Testis (tissue), 3 donors: ENCODE data around the gene ABL1. TPM values are rescaled to one million over a fixed set of nuclear protein-coding genes. Genes with fewer than 3 reads are reported as not detected.

Experiments used
- DNase-seq: peaks from one replicate; pipeline ENCODE4 v3.0.0-alpha.2; 2019
- H3K27ac ChIP-seq, 2 donors: fragments of 200-600 bp; sonication (generic); one replicate each; pipeline ENCODE4 v1.5.1; 2019
- H3K27me3 ChIP-seq: fragments of 200-600 bp; sonication (generic); one replicate; pipeline ENCODE4 v1.5.1; 2019
- H3K36me3 ChIP-seq: fragments of 200-600 bp; sonication (generic); one replicate; pipeline ENCODE4 v1.5.1; 2017; ENCODE audit warnings: low read depth; ENCODE audit errors: missing control alignments
- H3K4me1 ChIP-seq: fragments of 200-600 bp; sonication (generic); one replicate; pipeline ENCODE4 v1.5.1; 2019
- H3K4me3 ChIP-seq, 2 donors: fragments of 200-600 bp; sonication (generic); one replicate each; pipeline ENCODE4 v1.5.1; 2017 to 2019
- H3K9me3 ChIP-seq: fragments of 200-600 bp; sonication (generic); one replicate; pipeline ENCODE4 v1.5.1; 2017
- POLR2A ChIP-seq: fragments of 450-650 bp; IDR thresholded peaks from one replicate; pipeline ENCODE4 v1.6.1; 2017; ENCODE audit warnings: antibody characterized with exemption, mild to moderate bottlenecking, moderate library complexity
- WGBS, 2 donors: methylation state at CpG; one replicate each; pipeline ENCODE4 v1.1.5; 2018; 5-methylcytosine and 5-hydroxymethylcytosine counted together
- intact Hi-C: fragments of 100-400 bp; cut with DNase I; formaldehyde crosslinking; loops from one replicate; pipeline ENCODE4 v1.15.1; 2023; ENCODE audit warnings: low total_unique reads
- polyA plus RNA-seq: library from polyadenylated mRNA; stranded (reverse); fragments of 350-450 nt; fragmentation: Illumina TruSeq; extraction: RNeasy Lipid Tissue Mini Kit (QIAGEN cat#74804); gene quantifications from one replicate; pipeline ENCODE4 v1.2.3, GENCODE V29; 2014; ENCODE audit warnings: low read depth, low replicate concordance; ENCODE audit not compliant: insufficient read depth
- total RNA-seq, 2 donors: library from RNA; depleted of rRNA; stranded (reverse); fragments of >200 nt; gene quantifications; one replicate each; pipeline ENCODE4 v1.2.3, GENCODE V29; 2016
- TF ChIP-seq, protein P1 (sequence below), 3 experiments: fragments of 450-650 bp in 2 of 3; fragments of 200-600 bp in 1 of 3; sonication (generic) in 1 of 3; IDR thresholded peaks; one replicate each; pipeline ENCODE4 v1.5.1; 2016 to 2019; ENCODE audit warnings: antibody characterized with exemption in 3 of 3, mild to moderate bottlenecking in 2 of 3, moderate library complexity in 1 of 3

ABL1 gene
- total and polyA plus RNA-seq, 3 donors from 2014 or later = 51.0 to 65.9 (median 57.2) TPM

- intact Hi-C loops = loop anchor here (10.0 kb wide), 1 partner anchor 66 kb away; the partner anchor contains the start of gene FIBCD1
- 69 to 72% methylated on average over 8 of the region's 8 CpGs for WGBS, 2 donors
- peak; percentile 87 for DNase-seq
- Histone ChIP-seq H3K9me3 (no peaks in the 10 kb centered on the region), H3K36me3 (no peaks in the 10 kb centered on the region), H3K27ac (no peak overlapping the region), H3K4me1 (peaks cover 48% of the 10 kb centered on the region), H3K4me3 (no peak overlapping the region), H3K27me3 (no peaks in the 10 kb centered on the region)
- TF ChIP-seq, protein P1, sequence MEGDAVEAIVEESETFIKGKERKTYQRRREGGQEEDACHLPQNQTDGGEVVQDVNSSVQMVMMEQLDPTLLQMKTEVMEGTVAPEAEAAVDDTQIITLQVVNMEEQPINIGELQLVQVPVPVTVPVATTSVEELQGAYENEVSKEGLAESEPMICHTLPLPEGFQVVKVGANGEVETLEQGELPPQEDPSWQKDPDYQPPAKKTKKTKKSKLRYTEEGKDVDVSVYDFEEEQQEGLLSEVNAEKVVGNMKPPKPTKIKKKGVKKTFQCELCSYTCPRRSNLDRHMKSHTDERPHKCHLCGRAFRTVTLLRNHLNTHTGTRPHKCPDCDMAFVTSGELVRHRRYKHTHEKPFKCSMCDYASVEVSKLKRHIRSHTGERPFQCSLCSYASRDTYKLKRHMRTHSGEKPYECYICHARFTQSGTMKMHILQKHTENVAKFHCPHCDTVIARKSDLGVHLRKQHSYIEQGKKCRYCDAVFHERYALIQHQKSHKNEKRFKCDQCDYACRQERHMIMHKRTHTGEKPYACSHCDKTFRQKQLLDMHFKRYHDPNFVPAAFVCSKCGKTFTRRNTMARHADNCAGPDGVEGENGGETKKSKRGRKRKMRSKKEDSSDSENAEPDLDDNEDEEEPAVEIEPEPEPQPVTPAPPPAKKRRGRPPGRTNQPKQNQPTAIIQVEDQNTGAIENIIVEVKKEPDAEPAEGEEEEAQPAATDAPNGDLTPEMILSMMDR (IDR thresholded peaks at IDR 0.05) = no peak
- no peak for TF ChIP-seq POLR2A
Observed at GRCh38 chr9:130869250-130869649, 34.2 kb downstream of the ABL1 start.

- Histone ChIP-seq H3K27ac (peak overlapping the region in 1 of 2 donors; percentile 41), H3K9me3 (no peaks in the 10 kb centered on the region), H3K36me3 (no peaks in the 10 kb centered on the region), H3K4me3 (no peak overlapping the region), H3K27me3 (no peaks in the 10 kb centered on the region), H3K4me1 (peaks cover 51% of the 10 kb centered on the region)
- intact Hi-C loops = no loop called here
- peak; percentile 70 for DNase-seq
- TF ChIP-seq, protein P1 (IDR thresholded peaks at IDR 0.05) = no peak
- TF ChIP-seq POLR2A = no peak
- WGBS, 2 donors = 46 to 58% methylated on average over 17 of the region's 17 CpGs
Observed at GRCh38 chr9:130870491-130871381, 35.7 kb downstream of the ABL1 start.

DNA sequence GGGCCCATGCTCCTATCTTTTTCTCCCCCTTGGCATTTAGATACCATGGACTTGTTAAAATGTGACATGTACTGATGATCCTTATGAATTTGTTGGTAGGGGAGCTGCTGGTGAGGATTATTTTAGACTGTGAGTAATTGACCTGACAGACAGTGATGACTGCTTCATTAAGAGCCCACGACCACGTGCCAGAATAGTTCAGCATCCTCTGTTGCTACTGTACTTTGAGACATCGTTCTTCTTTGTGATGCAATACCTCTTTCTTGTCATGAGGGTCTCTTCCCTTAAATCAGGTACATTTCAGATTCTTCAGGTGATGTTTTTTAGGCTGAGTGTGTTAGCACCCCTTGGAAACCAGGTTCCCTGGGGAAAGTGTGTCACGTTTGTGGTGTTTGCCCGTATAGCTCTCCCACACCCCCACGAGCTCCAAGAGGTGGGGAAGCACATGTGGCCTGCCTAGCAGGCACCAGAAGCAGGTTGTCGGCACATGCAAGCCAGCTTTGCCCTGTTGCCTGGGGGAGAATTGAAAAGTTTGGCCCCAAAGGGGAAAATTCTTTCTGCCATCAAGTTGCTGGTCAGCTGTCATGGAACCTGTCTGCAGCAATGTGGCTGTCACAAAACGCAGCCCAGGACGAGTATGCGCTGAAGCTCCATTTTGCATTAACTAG lies 36.5 kb downstream of the ABL1 start:
- Histone ChIP-seq H3K9me3 (no peaks in the 10 kb centered on the region), H3K4me3 (no peak overlapping the region), H3K27me3 (no peaks in the 10 kb centered on the region), H3K36me3 (peaks cover 2% of the 10 kb centered on the region), H3K4me1 (peaks cover 51% of the 10 kb centered on the region), H3K27ac (peak overlapping the region in 1 of 2 donors; percentile 41)
- 81 to 85% methylated on average over 8 to 10 of the region's 10 CpGs for WGBS, 2 donors
- TF ChIP-seq, protein P1 (IDR thresholded peaks at IDR 0.05) = no peak
- no peak for TF ChIP-seq POLR2A
- DNase-seq = no peak
- intact Hi-C loops = no loop called here

GRCh38 chr9:130872093-130872492 lies 37.0 kb downstream of the ABL1 start:
- peaks cover 51% of the 10 kb centered on the region for H3K4me1 ChIP-seq
- TF ChIP-seq POLR2A = no peak
- TF ChIP-seq, protein P1 (IDR thresholded peaks at IDR 0.05) = no peak
- intact Hi-C loops = no loop called here
- H3K4me3 ChIP-seq = no peak overlapping the region
- no peaks in the 10 kb centered on the region for H3K27me3 ChIP-seq
- 95% methylated on average over 15 of the region's 15 CpGs for WGBS, 2 donors
- no peaks in the 10 kb centered on the region for H3K9me3 ChIP-seq
- H3K36me3 ChIP-seq = peaks cover 2% of the 10 kb centered on the region
- no peak for DNase-seq
- H3K27ac ChIP-seq = peak overlapping the region; percentile 51 to 75
